Adrenal gland (tissue), 5 donors: ENCODE results near the gene TEDDM1.

ENCODE experiments used
- CTCF ChIP-seq, 6 experiments: fragments of 450-650 bp in 4 of 6; fragments of 200-600 bp in 2 of 6; sonication (generic) in 1 of 6; IDR thresholded peaks; 1 replicate in 5 of 6; 2 replicates in 1 of 6; pipeline versions ENCODE4 v1.5.1 to v1.8.0; 2016 to 2021; ENCODE audit warnings: antibody characterized with exemption in 6 of 6, mild to moderate bottlenecking in 2 of 6, moderate library complexity in 1 of 6
- POLR2A ChIP-seq, 2 donors: fragments of 450-650 bp; IDR thresholded peaks; one replicate each; pipeline ENCODE4 v1.6.1; 2017; ENCODE audit warnings: antibody characterized with exemption in 2 of 2, mild to moderate bottlenecking in 2 of 2, moderate library complexity in 1 of 2
- donor health status: DM: no; HTN: no; CAD: no.

- TF ChIP-seq CTCF (IDR thresholded peaks at IDR 0.05) (no peak), POLR2A (IDR thresholded peaks at IDR 0.05) (no peak)
These were observed 47.2 kb upstream of the TEDDM1 start for GRCh38 chr1:182447660-182448059.
